UCSD-AML1 (cell line): ENCODE results near the gene AK2.
"Not testable (repeated sequence)": the region's sequence is repeated elsewhere in the genome, so short reads cannot be mapped to it uniquely, and the experiment has no call there.

ENCODE experiments used
- DNase-seq: peaks from one replicate; lab custom pipeline; 2025; ENCODE audit not compliant: unreplicated experiment; lab: John Stamatoyannopoulos, UW

The AK2 gene

DNA sequence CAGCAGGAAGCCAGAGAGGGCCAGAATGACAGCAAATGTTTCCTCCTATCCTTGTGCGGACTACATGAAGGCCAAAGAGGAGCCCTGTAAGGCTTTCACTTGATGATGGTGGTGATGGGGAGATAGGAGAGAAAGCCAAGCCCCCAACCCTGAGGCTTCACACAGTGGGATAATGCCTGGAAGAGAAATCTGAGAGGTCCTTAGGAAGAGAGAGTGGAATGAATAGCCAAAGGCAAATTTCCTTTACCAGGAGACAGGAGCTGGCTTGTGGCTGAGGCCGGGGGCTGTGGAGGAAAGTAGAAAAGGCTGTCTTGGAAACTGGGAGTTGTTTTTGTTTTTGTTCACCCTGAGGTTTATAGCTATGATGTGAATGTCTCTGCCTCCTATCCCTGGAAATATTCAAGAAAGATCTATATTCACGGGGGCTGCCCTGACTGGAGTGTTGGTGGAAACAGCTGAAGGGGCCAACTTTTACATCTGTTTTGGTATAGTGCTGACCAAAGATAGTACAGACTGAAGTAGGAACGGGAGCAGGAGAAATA, 59.1 kb downstream of the AK2 start:
- no peak for DNase-seq

DNA sequence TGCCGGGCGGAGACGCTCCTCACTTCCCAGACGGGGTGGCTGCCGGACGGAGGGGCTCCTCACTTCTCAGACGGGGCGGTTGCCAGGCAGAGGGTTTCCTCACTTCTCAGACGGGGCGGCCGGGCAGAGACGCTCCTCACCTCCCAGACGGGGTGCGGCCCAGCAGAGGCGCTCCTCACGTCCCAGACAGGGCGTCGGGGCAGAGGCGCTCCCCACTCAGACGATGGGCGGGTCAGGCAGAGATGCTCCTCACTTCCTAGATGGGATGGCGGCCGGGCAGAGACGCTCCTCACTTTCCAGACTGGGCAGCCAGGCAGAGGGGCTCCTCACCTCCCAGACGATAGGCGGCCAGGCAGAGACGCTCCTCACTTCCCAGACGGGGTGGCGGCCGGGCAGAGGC, 61.6 kb downstream of the AK2 start:
- not testable (repeated sequence) for DNase-seq

DNA sequence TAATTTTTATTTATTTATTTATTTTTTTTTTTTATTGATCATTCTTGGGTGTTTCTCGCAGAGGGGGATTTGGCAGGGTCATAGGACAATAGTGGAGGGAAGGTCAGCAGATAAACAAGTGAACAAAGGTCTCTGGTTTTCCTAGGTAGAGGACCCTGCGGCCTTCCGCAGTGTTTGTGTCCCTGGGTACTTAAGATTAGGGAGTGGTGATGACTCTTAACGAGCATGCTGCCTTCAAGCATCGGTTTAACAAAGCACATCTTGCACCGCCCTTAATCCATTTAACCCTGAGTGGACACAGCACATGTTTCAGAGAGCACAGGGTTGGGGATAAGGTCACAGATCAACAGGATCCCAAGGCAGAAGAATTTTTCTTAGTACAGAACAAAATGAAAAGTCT, 63.2 kb downstream of the AK2 start:
- DNase-seq, result not testable (repeated sequence)

DNA sequence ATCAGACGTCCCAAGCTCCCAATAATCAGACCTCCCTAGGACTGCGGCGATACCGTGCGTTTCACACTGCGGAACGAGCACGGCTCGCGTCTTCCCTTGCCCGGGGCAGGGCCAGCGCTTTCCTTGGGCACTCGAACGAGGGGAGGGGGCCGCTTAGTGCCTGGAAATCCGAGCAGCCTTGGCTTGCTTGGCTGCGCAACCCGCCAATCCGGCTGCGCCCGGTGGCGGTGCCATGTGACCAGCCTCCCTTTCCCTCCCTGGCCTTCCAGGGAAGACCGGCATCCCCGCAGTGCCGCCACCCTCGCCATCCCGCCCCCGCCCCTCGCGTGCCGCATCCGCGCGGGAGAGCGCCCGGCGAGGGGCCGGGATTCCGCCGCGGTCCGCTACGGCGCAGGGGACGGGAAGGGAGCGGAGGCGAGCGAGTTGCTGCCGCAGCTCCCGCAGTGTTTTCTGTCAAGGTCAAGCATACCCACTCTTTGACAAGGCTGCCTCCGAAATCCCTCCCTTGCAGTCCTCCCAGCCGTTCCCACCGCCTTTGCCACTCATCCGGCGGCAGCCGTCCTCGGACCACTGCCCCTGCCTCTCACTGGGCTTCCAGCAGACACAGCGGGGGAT, 63.8 kb downstream of the AK2 start:
- no peak for DNase-seq

DNA sequence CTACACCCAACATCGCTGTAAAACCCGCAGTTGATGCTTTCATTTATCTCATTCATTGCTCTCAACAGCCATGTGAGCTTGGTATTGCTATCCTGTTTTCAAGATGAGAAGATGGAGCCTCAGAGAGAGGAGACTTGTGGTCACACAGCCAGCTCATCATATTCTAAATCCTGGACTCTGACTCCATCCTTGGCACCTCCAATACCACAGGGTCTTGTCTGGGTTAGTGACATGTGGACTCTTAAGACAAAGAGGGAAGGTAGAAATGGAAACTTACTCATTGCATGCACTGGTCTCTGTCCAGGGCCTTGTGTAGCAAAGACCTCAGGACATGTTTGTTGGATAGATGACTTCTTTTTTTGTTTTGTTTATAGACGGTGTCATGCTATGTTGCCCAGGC, 65.1 kb downstream of the AK2 start:
- DNase-seq, result no peak

DNA sequence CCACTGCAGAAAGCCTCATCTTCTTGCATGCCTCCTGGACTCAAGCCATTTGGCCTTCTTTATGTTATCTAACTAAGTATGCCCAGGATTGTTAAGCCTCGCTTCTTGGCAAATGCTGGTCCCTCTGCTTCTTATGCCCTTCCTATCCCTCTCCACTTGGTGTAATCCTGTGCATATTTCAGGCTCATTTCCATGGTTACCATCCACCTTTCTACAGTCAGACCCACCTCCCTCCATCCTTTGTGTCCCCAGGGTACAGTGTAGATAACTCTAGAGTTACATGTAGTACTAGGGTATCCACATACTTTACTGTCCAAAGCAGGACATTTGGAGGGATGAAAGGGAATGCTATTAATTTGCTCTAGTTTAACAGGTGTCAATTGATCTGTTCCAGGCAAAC, 65.5 kb downstream of the AK2 start:
- DNase-seq, result no peak

DNA sequence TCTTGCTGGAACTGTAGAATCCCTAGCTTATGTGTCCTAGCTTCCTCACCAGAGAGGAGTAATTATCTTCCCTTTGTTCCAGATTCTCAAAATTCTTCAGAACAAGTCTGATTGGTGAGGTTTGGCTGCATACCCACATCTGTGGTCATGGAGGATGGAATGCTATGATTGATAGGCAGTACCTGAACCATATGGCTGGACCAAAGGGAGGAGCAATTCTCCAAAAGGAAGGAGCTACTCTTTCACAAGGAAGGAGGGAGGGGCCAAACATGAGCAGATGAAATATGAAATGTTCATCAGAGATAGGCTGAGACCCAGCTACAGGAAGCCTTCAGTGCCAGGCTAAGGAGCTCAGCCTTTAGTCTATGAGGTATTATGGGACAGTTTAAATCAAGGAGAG, 67.1 kb downstream of the AK2 start:
- no peak for DNase-seq

DNA sequence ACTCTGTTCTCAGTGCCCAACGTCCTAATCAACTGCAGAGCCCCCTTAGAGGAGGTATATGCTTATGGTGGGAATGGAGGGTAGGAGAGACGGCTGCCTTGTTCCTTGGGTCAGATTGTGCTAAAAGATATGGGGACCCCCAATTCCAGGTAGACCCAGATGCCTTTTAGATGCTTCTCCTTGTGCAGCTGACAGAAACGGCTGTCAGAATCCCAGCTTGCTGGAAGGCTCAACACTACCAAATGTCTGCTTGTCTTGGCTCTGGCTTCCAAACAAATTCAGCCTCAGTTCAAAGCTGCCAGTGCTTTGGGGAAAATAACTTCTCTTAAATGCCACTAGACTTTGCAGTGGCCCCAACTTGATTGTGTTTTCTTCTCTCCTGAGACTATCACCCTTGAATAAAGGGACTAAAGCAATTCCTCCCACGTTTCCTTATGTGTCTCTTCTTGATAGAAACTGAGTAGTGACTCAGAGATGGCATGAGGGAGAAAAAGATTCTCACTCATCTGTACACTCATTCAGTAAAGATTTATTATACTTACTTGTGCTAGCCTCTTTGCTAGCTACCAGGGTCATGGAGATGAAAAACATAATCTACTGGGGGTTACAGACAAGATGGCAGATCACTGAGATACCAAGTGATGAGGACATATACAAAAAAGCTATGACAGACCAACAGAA, 68.7 kb downstream of the AK2 start:
- DNase-seq, result no peak

DNA sequence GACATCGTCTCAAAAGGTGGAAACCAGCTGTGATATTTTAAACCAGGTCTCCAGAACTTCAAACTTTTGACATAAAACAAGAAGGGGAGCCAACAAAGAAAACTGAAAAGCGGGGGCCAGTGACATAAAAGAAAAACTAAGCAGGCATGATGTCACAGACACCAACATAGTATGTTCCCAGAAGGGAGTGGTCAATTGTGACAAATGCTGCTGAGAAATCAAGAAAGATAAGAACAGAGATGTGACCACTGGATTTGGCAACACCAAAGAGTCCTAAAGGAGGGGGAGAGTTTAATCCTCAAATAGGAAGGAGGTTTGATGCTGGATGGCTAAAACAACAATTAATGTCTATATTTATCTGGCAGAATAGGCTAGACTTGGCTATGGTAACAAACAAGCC, 69.8 kb downstream of the AK2 start:
- DNase-seq, result no peak

DNA sequence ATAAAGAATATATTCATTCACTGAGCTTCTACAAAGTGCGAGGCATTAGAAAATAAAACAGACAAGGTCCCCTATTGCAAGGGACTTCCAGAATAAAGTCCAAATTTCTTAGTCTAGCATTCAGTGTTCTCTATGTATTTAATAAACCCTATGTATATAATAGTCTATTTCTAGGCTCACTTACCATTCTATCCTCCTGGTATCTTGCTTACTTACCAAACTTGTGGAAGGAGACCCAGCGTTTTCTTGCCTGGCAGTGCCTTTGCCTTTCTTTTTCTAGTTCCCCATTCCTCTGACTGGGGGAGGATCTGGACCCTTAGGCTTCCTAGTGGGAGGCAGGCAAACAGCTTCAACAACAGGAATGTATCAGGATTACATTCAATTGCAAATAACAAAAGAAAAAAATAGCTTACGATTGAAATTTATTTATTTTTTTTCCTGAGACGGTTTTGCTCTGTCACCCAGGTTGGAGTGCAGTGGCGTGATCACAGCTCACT, 71.4 kb downstream of the AK2 start:
- no peak for DNase-seq

DNA sequence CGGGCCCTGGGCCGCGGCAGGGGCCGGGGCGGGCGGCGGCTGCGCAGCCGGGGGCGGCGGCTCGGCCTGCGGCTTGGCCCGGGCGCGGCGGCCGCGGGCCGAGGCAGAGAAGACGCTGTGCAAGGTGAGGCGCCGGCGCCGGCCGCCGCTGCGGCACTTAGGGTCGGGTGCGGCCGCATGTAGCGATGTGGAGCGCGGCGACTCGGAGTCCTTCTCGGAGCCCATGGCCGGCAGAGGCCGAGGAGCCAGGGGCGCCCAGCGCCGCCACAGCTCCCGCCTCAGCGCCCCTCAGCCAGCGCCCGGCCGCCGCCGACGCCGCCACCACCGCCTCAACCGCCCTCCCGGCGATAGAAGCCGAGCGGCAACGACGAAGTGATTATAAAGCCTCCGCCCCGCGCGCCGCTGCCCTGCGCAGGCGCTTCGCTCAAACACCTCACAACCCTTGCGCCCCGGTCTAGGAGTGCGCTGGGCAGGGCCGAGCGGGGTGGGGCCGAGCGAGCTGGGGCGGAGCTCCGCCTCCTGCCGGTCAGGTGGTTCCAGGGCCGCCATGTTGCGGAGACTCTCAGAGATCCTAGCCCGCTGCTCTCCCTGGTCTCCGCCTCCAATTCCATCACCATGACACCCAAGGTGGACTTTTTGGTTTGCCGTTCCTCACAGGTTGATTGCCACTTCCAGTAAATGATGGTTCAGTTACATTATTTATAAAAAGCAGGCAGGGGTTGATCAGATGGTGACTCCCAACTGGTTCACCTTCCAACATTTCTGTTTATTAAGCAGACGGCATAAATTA, 72.0 kb downstream of the AK2 start, which contains the start of gene RNF19B:
Gene RNF19B (minus strand): TSS at position 349 of the 790 bp plus-strand sequence. CDS start 124 bp downstream, at position 225.
- DNase-seq, result peak; percentile 95

DNA sequence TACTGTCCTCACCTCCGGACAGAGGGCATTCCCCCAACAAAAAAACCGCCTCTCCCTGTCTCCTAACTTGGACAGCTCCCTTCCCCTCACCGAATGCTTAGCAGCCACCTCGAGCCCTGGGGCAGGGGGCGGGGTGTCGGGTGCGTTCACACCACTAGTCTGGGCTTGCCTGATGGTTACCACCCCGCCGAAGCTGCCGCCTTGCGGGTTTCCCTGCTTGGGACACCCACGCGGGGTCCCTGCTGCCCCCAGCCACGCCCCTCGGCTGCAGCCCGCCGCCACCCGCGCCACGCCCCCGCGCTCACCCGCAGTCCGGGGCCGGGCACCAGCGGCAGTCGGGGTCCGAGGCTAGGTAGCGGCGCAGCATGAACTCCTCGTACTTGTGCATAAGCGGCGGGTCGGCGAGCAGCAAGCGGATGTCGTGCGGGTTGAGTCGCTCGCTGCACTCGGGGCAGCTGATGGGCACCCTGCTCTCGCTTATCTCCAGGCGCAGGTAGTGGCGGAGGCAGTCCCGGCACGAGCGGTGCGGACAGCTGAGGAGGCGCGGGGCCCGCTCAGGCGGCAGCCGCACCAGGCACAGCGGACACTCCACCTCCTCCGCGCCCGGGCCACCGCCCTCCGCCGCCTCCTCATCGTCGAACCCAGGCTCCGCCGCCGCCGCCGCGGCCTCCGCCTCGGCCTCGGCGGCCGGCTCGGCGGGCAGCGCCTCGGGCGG, 72.8 kb downstream of the AK2 start:
- peak; percentile 62 for DNase-seq

DNA sequence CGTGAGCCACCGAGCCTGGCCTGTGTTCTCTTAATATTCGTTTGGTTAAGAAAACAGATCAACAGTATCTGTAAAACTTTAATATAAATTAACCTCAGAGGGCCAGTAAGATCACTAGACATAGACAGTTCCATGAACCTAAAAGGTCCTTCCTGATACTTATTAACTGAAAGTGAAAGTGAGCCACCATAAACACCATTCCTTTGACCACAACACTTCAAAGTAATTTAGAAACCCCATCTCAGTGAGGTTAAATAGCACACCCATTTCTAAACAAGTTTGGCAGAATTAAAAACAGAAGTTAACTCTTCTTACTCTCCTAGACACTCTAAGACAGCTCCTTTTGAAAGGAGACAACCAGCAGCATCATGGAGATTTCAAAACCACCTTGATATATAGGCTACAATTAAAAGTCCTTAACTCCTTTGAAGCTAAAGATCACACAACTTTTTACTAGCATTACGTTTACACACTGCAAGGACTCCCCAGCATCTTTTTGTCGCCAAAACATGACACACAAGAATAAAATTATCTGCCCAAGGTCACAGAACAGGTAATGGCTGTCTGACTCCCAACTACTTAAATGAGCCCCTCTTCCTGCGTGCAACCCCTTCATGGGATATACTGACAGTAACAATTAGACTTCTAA, 74.3 kb downstream of the AK2 start:
- no peak for DNase-seq

DNA sequence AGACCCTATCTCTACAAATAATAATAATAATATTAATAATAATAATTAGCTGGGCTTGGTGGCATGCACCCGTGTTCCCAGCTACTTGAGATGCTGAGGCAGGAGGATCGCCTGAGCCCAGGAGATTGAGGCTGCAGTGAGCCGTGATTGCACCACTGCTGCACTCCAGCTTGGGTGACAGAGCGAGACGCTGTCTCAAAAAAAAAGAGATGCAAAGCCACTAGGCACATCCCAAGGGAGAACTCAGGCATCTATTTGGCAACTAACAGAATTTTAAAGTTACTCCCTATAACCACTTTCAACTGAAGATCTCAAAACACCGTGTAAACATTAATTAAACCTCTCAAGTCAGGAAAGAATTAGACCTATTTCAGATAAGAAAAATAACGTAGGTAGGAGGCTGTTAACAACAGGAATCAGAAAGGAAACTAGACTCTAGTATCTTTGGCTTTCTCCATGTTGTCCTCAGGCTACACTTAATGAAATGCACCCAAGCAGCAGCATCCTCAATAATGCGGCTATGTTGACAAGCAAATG, 75.8 kb downstream of the AK2 start:
- DNase-seq, result no peak

DNA sequence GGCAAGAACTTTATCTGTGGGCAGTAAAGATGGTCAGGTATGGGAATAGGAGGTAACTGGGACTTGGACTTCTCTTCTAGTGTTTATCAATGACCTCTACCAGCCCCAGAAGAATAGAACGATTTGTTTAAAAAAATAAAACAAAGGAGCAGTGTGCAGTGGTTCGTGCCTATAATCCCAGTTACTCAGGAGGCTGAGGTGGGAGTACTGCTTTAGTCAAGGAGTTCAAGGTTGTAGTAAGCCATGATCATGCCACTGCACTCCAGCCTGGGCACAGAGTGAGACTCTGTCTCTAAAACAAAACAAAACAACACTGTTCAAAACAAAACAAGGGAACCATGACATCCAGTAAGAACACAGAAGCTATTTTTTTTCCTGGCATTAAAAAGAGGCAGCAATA, 76.3 kb downstream of the AK2 start:
- DNase-seq, result no peak

DNA sequence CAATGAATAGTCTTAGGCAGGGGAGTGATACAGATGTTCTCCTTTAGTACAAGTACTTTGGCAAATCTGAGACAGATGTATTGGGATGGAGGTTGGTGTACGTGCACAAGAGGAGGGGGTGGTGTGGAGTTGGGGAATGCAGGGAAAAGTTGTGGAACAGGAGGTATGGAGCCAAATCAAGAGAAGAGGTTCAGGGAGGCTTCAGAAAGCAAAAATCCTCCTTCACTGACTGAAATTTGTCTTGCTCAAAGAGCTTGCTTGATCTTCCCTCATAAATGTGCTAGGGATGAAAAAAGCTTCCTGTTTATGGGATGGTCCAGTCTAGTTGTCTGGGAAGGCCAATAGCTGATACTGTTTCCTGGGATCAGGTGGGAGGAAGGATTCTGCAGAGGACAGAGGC, 77.9 kb downstream of the AK2 start:
- no peak for DNase-seq
